T1000 (cell line): Measurements from ENCODE around the gene CCDC38.
A peak's percentile ranks its signal among the peaks of the same experiment; 100 is the strongest.
"Not testable (repeated sequence)": the region's sequence is repeated elsewhere in the genome, so short reads cannot be mapped to it uniquely, and the experiment has no call there.

Experiments
- DNase-seq: peaks from one replicate; lab custom pipeline; 2025; ENCODE audit warnings: mixed read lengths; lab: John Stamatoyannopoulos, UW

CCDC38 gene

GRCh38 chr12:95942524-95943329, at the start of gene CCDC38:
Gene CCDC38 (minus strand): TSS chr12:95942614. CDS start chr12:95936509, 6,105 bp downstream.
- peak; percentile 71 for DNase-seq

GRCh38 chr12:95990136-95990535, 47.7 kb upstream of the CCDC38 start:
- DNase-seq: no peak

- no peak for DNase-seq
These were observed 47.2 kb upstream of the CCDC38 start for GRCh38 chr12:95989504-95990123.

- DNase-seq: no peak
These were observed 46.3 kb upstream of the CCDC38 start for GRCh38 chr12:95988506-95989275.

GRCh38 chr12:95986635-95987570, 44.5 kb upstream of the CCDC38 start:
- DNase-seq: no peak

GRCh38 chr12:95984682-95985081, 42.3 kb upstream of the CCDC38 start:
- no peak for DNase-seq

GRCh38 chr12:95982602-95983001, 40.2 kb upstream of the CCDC38 start:
- DNase-seq: no peak

GRCh38 chr12:95980437-95980836, 38.0 kb upstream of the CCDC38 start:
- DNase-seq: no peak

- DNase-seq: no peak
These were observed 36.4 kb upstream of the CCDC38 start for GRCh38 chr12:95978774-95979173.

- no peak for DNase-seq
These were observed 35.9 kb upstream of the CCDC38 start for GRCh38 chr12:95978351-95978750.

GRCh38 chr12:95977764-95978305, 35.4 kb upstream of the CCDC38 start:
- DNase-seq: no peak

- DNase-seq: no peak
These were observed 34.0 kb upstream of the CCDC38 start for GRCh38 chr12:95976416-95976832.

- no peak for DNase-seq
These were observed 33.1 kb upstream of the CCDC38 start for GRCh38 chr12:95975491-95975890.

- DNase-seq: no peak
These were observed 31.9 kb upstream of the CCDC38 start for GRCh38 chr12:95974358-95974757.

- DNase-seq: no peak
These were observed 30.5 kb upstream of the CCDC38 start for GRCh38 chr12:95972832-95973456.

GRCh38 chr12:95970905-95971304, 28.5 kb upstream of the CCDC38 start:
- DNase-seq: no peak

GRCh38 chr12:95969116-95969515, 26.7 kb upstream of the CCDC38 start:
- DNase-seq: not testable (repeated sequence)

- DNase-seq: no peak
These were observed 24.9 kb upstream of the CCDC38 start for GRCh38 chr12:95967301-95967700.

GRCh38 chr12:95966287-95966870, 24.0 kb upstream of the CCDC38 start:
- no peak for DNase-seq

- DNase-seq: no peak
These were observed 20.7 kb upstream of the CCDC38 start for GRCh38 chr12:95963096-95963495.
